HCT116 (cell line): Measurements from ENCODE around the gene UBE3D.

Experiments used
- CBX3 ChIP-seq: IDR thresholded peaks from 2 replicates; pipeline ENCODE4 v1.6.1; 2012; ENCODE audit warnings: low read depth
- CEBPB ChIP-seq: IDR thresholded peaks from 2 replicates; pipeline ENCODE4 v1.6.1; 2012; ENCODE audit warnings: low read depth
- EZH2 ChIP-seq: fragments of 200-600 bp; sonication (generic); IDR thresholded peaks from 2 replicates; pipeline ENCODE4 v1.6.1; 2017; ENCODE audit warnings: antibody characterized with exemption, mixed run types
- EZH2phosphoT487 ChIP-seq: fragments of 200-600 bp; IDR thresholded peaks from 2 replicates; pipeline ENCODE4 v1.6.1; 2018; ENCODE audit warnings: antibody characterized with exemption, borderline replicate concordance
- JUND ChIP-seq: IDR thresholded peaks from 2 replicates; pipeline ENCODE4 v1.6.1; 2012
- POLR2A ChIP-seq: IDR thresholded peaks from 2 replicates; pipeline ENCODE4 v1.7.0; 2011; ENCODE audit warnings: borderline replicate concordance; ENCODE audit not compliant: insufficient read depth, insufficient read length; ENCODE audit errors: extremely low read depth
- RAD21 ChIP-seq: IDR thresholded peaks from 2 replicates; pipeline ENCODE4 v1.6.1; 2012; ENCODE audit warnings: low read depth, mild to moderate bottlenecking
- SIN3A ChIP-seq: IDR thresholded peaks from 2 replicates; pipeline ENCODE4 v1.6.1; 2012; ENCODE audit warnings: low read depth
- SRF ChIP-seq: IDR thresholded peaks from 2 replicates; pipeline ENCODE4 v1.6.1; 2012; ENCODE audit warnings: low read depth
- TCF7L2 ChIP-seq: IDR thresholded peaks from 2 replicates; pipeline ENCODE4 v1.7.0; 2011; ENCODE audit warnings: borderline replicate concordance, inconsistent platforms; ENCODE audit not compliant: insufficient read depth, insufficient read length; ENCODE audit errors: extremely low read depth
- TF ChIP-seq, protein P1 (sequence below), 3 experiments: fragments of 200-600 bp in 1 of 3; sonication (generic) in 1 of 3; IDR thresholded peaks in 2 of 3; conservative IDR thresholded peaks in 1 of 3; 2 replicates each; pipeline ENCODE4 v1.5.1; 2012 to 2017; ENCODE audit warnings: low read depth in 2 of 3, low read length in 2 of 3, antibody characterized with exemption in 1 of 3, borderline replicate concordance in 1 of 3, control low read depth in 1 of 3, mild to moderate bottlenecking in 1 of 3, mixed read lengths in 1 of 3, mixed run types in 1 of 3, moderate library complexity in 1 of 3; ENCODE audit not compliant: insufficient read depth in 1 of 3
- TF ChIP-seq, protein P2 (sequence below): IDR thresholded peaks from 2 replicates; pipeline ENCODE4 v1.6.1; 2012; ENCODE audit warnings: low read depth
- TF ChIP-seq, protein P3 (sequence below): IDR thresholded peaks from 2 replicates; pipeline ENCODE4 v1.6.1; 2012

DNA sequence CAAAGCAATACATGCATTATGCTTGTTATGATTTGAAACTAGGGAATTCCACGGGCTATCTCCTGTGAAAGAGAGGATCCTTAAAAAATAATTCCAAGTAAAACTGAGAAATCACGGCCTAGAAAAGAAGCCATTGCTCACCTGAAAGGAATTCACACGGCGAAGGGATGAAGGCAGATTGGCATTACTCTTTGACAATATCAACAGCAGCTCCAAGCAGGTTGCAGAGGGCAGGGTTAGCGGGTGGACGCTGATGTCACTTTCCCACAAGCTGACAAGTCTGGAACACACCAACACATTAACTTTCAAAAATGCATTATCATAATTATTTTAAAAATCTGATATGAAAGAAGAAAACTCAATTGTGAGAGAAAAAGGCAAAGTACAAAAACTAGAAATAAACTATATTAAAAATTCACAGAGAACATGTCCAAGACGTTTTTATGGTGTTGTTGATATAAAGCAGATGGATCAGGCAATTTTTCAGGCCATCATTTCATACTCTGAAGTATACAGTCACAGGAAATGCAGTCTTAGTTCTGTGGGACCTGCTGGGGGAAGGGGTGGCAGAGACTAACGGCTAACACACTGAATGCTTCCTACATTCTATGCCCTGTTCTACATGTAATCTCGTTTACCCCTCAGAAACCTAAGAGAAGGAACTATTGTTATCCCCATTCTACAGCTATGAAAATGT, 108.3 kb downstream of the UBE3D start:
- TF ChIP-seq, protein P1, sequence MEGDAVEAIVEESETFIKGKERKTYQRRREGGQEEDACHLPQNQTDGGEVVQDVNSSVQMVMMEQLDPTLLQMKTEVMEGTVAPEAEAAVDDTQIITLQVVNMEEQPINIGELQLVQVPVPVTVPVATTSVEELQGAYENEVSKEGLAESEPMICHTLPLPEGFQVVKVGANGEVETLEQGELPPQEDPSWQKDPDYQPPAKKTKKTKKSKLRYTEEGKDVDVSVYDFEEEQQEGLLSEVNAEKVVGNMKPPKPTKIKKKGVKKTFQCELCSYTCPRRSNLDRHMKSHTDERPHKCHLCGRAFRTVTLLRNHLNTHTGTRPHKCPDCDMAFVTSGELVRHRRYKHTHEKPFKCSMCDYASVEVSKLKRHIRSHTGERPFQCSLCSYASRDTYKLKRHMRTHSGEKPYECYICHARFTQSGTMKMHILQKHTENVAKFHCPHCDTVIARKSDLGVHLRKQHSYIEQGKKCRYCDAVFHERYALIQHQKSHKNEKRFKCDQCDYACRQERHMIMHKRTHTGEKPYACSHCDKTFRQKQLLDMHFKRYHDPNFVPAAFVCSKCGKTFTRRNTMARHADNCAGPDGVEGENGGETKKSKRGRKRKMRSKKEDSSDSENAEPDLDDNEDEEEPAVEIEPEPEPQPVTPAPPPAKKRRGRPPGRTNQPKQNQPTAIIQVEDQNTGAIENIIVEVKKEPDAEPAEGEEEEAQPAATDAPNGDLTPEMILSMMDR (IDR thresholded peaks at IDR 0.05 in 2 of 3, conservative IDR thresholded peaks at IDR 0.05 in 1 of 3; ENCODE audit: borderline replicate concordance in 1 of 3, insufficient read depth in 1 of 3, low read depth in 2 of 3, low read length in 2 of 3) = no peak
- TF ChIP-seq, protein P2, sequence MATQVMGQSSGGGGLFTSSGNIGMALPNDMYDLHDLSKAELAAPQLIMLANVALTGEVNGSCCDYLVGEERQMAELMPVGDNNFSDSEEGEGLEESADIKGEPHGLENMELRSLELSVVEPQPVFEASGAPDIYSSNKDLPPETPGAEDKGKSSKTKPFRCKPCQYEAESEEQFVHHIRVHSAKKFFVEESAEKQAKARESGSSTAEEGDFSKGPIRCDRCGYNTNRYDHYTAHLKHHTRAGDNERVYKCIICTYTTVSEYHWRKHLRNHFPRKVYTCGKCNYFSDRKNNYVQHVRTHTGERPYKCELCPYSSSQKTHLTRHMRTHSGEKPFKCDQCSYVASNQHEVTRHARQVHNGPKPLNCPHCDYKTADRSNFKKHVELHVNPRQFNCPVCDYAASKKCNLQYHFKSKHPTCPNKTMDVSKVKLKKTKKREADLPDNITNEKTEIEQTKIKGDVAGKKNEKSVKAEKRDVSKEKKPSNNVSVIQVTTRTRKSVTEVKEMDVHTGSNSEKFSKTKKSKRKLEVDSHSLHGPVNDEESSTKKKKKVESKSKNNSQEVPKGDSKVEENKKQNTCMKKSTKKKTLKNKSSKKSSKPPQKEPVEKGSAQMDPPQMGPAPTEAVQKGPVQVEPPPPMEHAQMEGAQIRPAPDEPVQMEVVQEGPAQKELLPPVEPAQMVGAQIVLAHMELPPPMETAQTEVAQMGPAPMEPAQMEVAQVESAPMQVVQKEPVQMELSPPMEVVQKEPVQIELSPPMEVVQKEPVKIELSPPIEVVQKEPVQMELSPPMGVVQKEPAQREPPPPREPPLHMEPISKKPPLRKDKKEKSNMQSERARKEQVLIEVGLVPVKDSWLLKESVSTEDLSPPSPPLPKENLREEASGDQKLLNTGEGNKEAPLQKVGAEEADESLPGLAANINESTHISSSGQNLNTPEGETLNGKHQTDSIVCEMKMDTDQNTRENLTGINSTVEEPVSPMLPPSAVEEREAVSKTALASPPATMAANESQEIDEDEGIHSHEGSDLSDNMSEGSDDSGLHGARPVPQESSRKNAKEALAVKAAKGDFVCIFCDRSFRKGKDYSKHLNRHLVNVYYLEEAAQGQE = no peak
- TF ChIP-seq POLR2A = no peak
- no peak for TF ChIP-seq EZH2
- no peak for TF ChIP-seq SRF
- no peak for TF ChIP-seq EZH2phosphoT487
- no peak for TF ChIP-seq CEBPB
- TF ChIP-seq JUND = no peak
- TF ChIP-seq CBX3 = no peak
- no peak for TF ChIP-seq TCF7L2
- TF ChIP-seq, protein P3, sequence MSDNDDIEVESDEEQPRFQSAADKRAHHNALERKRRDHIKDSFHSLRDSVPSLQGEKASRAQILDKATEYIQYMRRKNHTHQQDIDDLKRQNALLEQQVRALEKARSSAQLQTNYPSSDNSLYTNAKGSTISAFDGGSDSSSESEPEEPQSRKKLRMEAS = no peak
- no peak for TF ChIP-seq SIN3A
- TF ChIP-seq RAD21 = no peak
